ENCODE measurements around the gene INPP4A.

The INPP4A gene

GRCh38 chr2:98463988-98464771 is 19.5 kb downstream of the INPP4A start:
- H4K20me1 ChIP-seq (ENCODE audit: insufficient read depth, low read length), result peaks cover 17% of the 10 kb centered on the region; the same call in 1 of the 2 replicates
- peaks cover 12% of the 10 kb centered on the region for H3K36me3 ChIP-seq (replicated peaks; ENCODE audit: low read depth, low read length)
- no peak for TF ChIP-seq EZH2phosphoT487 (IDR thresholded peaks at IDR 0.05; ENCODE audit: low read depth)
- no peak for TF ChIP-seq CTCF (IDR thresholded peaks at IDR 0.05; ENCODE audit: low read depth, low read length)
- no peaks in the 10 kb centered on the region for H3K9me3 ChIP-seq (ENCODE audit: insufficient read depth, low read length)
- H2AFZ ChIP-seq (ENCODE audit: low read depth, low read length), result no peak overlapping the region
- peak overlapping the region; percentile 71 for H3K4me2 ChIP-seq (ENCODE audit: low read length)
- peaks cover 86% of the 10 kb centered on the region for H3K4me1 ChIP-seq (ENCODE audit: low read length)
- H3K79me2 ChIP-seq (ENCODE audit: low read length), result peaks cover 54% of the 10 kb centered on the region
- no peaks in the 10 kb centered on the region for H3K27me3 ChIP-seq (ENCODE audit: low read depth, low read length)
- peak overlapping the region; percentile 46 for H3K4me3 ChIP-seq (ENCODE audit: low read length)
- H3K27ac ChIP-seq (ENCODE audit: low read length), result peak overlapping the region; percentile 80
- H3K9ac ChIP-seq (ENCODE audit: low read length), result peak overlapping the region; percentile 20; the same call in 1 of the 2 replicates

GRCh38 chr2:98464772-98465310 is 20.2 kb downstream of the INPP4A start:
- H3K9ac ChIP-seq (ENCODE audit: low read length), result peak overlapping the region; percentile 46; the same call in 1 of the 2 replicates
- peaks cover 52% of the 10 kb centered on the region for H3K79me2 ChIP-seq (ENCODE audit: low read length)
- no peaks in the 10 kb centered on the region for H3K27me3 ChIP-seq (ENCODE audit: low read depth, low read length)
- no peak for TF ChIP-seq CTCF (IDR thresholded peaks at IDR 0.05; ENCODE audit: low read depth, low read length)
- no peak for TF ChIP-seq EZH2phosphoT487 (IDR thresholded peaks at IDR 0.05; ENCODE audit: low read depth)
- H3K4me2 ChIP-seq (ENCODE audit: low read length), result peak overlapping the region; percentile 71
- H3K4me3 ChIP-seq (ENCODE audit: low read length), result peak overlapping the region; percentile 46; the same call in 1 of the 2 replicates
- H3K4me1 ChIP-seq (ENCODE audit: low read length), result peaks cover 79% of the 10 kb centered on the region
- no peaks in the 10 kb centered on the region for H3K9me3 ChIP-seq (ENCODE audit: insufficient read depth, low read length)
- H4K20me1 ChIP-seq (ENCODE audit: insufficient read depth, low read length), result peaks cover 13% of the 10 kb centered on the region; the same call in 1 of the 2 replicates
- peaks cover 12% of the 10 kb centered on the region for H3K36me3 ChIP-seq (replicated peaks; ENCODE audit: low read depth, low read length)
- H3K27ac ChIP-seq (ENCODE audit: low read length), result peak overlapping the region; percentile 80
- H2AFZ ChIP-seq (ENCODE audit: low read depth, low read length), result no peak overlapping the region

GRCh38 chr2:98465456-98466226 is 21.0 kb downstream of the INPP4A start:
- Histone ChIP-seq H3K4me3 (ENCODE audit: low read length) (peak overlapping the region; percentile 46), H3K36me3 (replicated peaks; ENCODE audit: low read depth, low read length) (peaks cover 12% of the 10 kb centered on the region), H3K79me2 (ENCODE audit: low read length) (peaks cover 52% of the 10 kb centered on the region), H3K4me2 (ENCODE audit: low read length) (peak overlapping the region; percentile 71), H4K20me1 (ENCODE audit: insufficient read depth, low read length) (peaks cover 8% of the 10 kb centered on the region; the same call in 1 of the 2 replicates), H2AFZ (ENCODE audit: low read depth, low read length) (no peak overlapping the region), H3K4me1 (ENCODE audit: low read length) (peaks cover 71% of the 10 kb centered on the region), H3K27ac (ENCODE audit: low read length) (peak overlapping the region; percentile 80), H3K27me3 (ENCODE audit: low read depth, low read length) (no peaks in the 10 kb centered on the region), H3K9me3 (ENCODE audit: insufficient read depth, low read length) (no peaks in the 10 kb centered on the region), H3K9ac (ENCODE audit: low read length) (peak overlapping the region; percentile 46; the same call in 1 of the 2 replicates)
- TF ChIP-seq EZH2phosphoT487 (IDR thresholded peaks at IDR 0.05; ENCODE audit: low read depth) (no peak), CTCF (IDR thresholded peaks at IDR 0.05; ENCODE audit: low read depth, low read length) (no peak)

Data from OCI-LY3 (cell line).